ENCODE measurements around the gene ZNF524.

Gene ZNF524

DNA sequence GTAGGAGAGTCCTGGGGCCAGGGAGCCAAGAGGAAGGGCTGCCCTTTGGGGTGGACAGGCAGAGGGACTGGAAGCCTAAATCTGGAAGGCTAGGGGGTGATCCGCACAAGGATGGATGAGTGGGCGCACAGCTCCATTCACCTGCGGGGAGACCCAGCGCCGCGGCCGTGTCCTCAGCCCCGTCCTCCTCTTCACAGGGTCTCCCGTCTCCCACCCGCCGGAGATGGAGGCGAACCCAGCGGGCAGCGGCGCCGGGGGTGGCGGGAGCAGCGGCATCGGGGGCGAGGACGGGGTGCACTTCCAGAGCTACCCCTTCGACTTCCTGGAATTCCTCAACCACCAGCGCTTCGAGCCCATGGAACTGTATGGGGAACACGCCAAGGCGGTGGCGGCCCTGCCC lies 13.3 kb downstream of the ZNF524 start:
- TF ChIP-seq, protein P1, sequence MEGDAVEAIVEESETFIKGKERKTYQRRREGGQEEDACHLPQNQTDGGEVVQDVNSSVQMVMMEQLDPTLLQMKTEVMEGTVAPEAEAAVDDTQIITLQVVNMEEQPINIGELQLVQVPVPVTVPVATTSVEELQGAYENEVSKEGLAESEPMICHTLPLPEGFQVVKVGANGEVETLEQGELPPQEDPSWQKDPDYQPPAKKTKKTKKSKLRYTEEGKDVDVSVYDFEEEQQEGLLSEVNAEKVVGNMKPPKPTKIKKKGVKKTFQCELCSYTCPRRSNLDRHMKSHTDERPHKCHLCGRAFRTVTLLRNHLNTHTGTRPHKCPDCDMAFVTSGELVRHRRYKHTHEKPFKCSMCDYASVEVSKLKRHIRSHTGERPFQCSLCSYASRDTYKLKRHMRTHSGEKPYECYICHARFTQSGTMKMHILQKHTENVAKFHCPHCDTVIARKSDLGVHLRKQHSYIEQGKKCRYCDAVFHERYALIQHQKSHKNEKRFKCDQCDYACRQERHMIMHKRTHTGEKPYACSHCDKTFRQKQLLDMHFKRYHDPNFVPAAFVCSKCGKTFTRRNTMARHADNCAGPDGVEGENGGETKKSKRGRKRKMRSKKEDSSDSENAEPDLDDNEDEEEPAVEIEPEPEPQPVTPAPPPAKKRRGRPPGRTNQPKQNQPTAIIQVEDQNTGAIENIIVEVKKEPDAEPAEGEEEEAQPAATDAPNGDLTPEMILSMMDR (IDR thresholded peaks at IDR 0.05; ENCODE audit: low read depth, low read length), result no peak
- Histone ChIP-seq H3K36me3 (peaks cover 34% of the 10 kb centered on the region), H3K27me3 (ENCODE audit: insufficient read depth, low read depth, severe bottlenecking) (no peaks in the 10 kb centered on the region), H3K4me3 (ENCODE audit: low read depth, low read length) (no peak overlapping the region), H3K27ac (no peak overlapping the region), H3K9me3 (ENCODE audit: severe bottlenecking) (no peaks in the 10 kb centered on the region)
- no peak for DNase-seq

DNA sequence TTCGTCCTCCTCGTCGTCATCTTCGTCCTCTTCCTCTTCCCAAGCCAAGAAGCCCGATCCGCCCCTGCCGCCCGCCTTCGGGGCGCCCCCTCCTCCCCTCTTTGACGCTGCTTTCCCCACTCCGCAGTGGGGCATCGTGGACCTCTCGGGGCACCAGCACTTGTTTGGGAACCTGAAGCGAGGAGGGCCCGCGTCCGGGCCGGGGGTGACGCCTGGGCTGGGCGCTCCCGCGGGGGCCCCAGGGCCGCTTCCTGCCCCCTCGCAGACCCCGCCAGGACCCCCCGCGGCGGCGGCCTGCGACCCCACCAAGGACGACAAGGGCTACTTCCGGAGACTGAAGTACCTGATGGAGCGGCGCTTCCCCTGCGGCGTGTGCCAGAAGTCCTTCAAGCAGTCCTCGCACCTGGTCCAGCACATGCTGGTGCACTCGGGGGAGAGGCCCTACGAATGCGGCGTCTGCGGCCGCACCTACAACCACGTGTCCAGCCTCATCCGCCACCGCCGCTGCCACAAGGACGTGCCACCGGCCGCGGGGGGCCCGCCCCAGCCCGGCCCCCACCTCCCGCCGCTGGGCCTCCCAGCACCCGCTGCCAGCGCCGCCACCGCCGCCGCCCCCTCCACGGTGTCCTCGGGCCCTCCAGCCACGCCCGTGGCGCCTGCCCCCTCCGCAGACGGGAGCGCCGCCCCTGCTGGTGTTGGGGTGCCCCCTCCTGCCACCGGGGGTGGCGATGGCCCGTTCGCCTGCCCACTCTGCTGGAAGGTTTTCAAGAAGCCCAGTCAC lies 14.0 kb downstream of the ZNF524 start:
- H3K9me3 ChIP-seq (ENCODE audit: severe bottlenecking), result no peaks in the 10 kb centered on the region
- H3K27me3 ChIP-seq (ENCODE audit: insufficient read depth, low read depth, severe bottlenecking), result no peaks in the 10 kb centered on the region
- TF ChIP-seq, protein P1 (IDR thresholded peaks at IDR 0.05; ENCODE audit: low read depth, low read length), result no peak
- DNase-seq, result no peak
- no peak overlapping the region for H3K4me3 ChIP-seq (ENCODE audit: low read depth, low read length)
- peaks cover 34% of the 10 kb centered on the region for H3K36me3 ChIP-seq
- H3K27ac ChIP-seq, result no peak overlapping the region

DNA sequence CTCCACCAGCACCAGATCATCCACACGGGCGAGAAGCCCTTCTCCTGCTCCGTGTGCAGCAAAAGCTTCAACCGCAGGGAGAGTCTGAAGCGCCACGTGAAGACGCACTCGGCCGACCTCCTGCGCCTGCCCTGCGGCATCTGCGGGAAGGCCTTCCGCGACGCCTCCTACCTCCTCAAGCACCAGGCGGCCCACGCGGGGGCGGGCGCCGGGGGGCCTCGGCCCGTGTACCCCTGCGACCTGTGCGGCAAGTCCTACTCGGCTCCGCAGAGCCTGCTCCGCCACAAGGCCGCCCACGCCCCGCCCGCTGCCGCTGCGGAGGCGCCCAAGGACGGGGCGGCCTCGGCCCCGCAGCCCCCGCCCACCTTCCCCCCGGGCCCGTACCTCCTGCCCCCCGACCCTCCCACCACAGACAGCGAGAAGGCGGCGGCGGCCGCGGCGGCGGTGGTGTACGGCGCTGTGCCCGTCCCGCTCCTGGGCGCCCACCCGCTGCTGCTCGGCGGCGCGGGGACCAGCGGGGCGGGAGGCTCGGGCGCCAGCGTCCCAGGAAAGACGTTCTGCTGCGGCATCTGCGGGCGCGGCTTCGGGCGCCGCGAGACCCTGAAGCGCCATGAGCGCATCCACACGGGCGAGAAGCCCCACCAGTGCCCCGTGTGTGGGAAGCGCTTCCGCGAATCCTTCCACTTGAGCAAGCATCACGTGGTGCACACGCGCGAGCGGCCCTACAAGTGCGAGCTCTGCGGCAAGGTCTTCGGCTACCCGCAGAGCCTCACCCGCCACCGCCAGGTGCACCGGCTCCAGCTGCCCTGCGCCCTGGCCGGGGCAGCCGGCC lies 14.8 kb downstream of the ZNF524 start:
- H3K36me3 ChIP-seq, result peaks cover 27% of the 10 kb centered on the region
- H3K27me3 ChIP-seq (ENCODE audit: insufficient read depth, low read depth, severe bottlenecking), result no peaks in the 10 kb centered on the region
- no peaks in the 10 kb centered on the region for H3K9me3 ChIP-seq (ENCODE audit: severe bottlenecking)
- no peak for DNase-seq
- H3K4me3 ChIP-seq (ENCODE audit: low read depth, low read length), result no peak overlapping the region
- TF ChIP-seq, protein P1 (IDR thresholded peaks at IDR 0.05; ENCODE audit: low read depth, low read length), result no peak
- H3K27ac ChIP-seq, result no peak overlapping the region

DNA sequence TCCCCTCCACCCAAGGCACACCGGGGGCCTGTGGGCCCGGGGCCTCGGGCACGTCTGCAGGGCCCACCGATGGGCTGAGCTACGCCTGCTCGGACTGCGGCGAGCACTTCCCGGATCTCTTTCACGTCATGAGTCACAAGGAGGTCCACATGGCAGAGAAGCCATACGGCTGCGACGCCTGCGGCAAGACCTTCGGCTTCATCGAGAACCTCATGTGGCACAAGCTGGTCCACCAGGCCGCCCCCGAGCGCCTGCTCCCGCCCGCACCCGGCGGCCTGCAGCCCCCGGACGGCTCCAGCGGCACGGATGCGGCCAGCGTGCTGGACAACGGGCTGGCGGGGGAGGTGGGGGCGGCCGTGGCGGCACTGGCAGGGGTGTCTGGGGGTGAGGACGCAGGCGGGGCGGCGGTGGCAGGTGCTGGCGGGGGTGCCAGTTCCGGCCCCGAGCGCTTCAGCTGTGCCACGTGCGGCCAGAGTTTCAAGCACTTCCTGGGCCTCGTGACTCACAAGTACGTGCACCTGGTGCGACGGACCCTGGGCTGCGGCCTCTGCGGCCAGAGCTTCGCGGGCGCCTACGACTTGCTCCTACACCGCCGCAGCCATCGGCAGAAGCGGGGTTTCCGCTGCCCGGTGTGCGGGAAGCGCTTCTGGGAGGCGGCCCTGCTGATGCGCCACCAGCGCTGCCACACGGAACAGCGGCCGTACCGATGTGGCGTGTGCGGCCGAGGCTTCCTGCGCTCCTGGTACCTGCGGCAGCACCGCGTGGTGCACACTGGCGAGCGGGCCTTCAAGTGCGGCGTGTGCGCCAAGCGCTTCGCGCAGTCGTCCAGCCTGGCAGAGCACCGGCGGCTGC lies 15.7 kb downstream of the ZNF524 start:
- Histone ChIP-seq H3K36me3 (peaks cover 33% of the 10 kb centered on the region), H3K4me3 (ENCODE audit: low read depth, low read length) (no peak overlapping the region), H3K27me3 (ENCODE audit: insufficient read depth, low read depth, severe bottlenecking) (no peaks in the 10 kb centered on the region), H3K9me3 (ENCODE audit: severe bottlenecking) (no peaks in the 10 kb centered on the region), H3K27ac (no peak overlapping the region)
- no peak for DNase-seq
- TF ChIP-seq, protein P1 (IDR thresholded peaks at IDR 0.05; ENCODE audit: low read depth, low read length), result no peak

DNA sequence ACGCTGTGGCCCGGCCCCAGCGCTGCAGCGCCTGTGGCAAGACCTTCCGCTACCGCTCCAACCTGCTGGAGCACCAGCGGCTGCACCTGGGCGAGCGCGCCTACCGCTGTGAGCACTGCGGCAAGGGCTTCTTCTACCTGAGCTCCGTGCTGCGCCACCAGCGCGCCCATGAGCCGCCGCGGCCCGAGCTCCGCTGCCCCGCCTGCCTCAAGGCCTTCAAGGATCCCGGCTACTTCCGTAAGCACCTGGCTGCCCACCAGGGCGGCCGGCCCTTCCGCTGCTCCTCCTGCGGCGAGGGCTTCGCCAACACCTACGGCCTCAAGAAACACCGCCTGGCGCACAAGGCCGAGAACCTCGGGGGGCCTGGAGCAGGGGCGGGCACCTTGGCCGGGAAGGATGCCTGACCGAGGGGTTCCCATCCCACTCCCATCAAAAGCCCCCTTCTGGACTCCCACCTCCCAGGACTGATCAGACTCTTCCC lies 16.3 kb downstream of the ZNF524 start:
- Histone ChIP-seq H3K27ac (no peak overlapping the region), H3K27me3 (ENCODE audit: insufficient read depth, low read depth, severe bottlenecking) (no peaks in the 10 kb centered on the region), H3K4me3 (ENCODE audit: low read depth, low read length) (no peak overlapping the region), H3K9me3 (ENCODE audit: severe bottlenecking) (no peaks in the 10 kb centered on the region), H3K36me3 (peaks cover 34% of the 10 kb centered on the region)
- DNase-seq, result no peak
- TF ChIP-seq, protein P1 (IDR thresholded peaks at IDR 0.05; ENCODE audit: low read depth, low read length), result no peak

Measured in WERI-Rb-1 (cell line).